Prostate gland (tissue), 2 donors: ENCODE results near the gene TEKT3. TPM values are rescaled to one million over a fixed set of nuclear protein-coding genes. Genes with fewer than 3 reads are reported as not detected.

Experiments
- DNase-seq: peaks from one replicate; pipeline ENCODE4 v3.0.0-alpha.2; 2019; ENCODE audit warnings: low spot score
- H3K27ac ChIP-seq, 2 donors: fragments of 200-600 bp; sonication (generic); 2 replicates each; pipeline ENCODE4 v1.5.1; 2017 to 2019
- H3K27me3 ChIP-seq: fragments of 200-600 bp; sonication (generic); replicated peaks from 2 replicates; pipeline ENCODE4 v1.5.1; 2019; ENCODE audit not compliant: insufficient read depth
- H3K36me3 ChIP-seq, 2 donors: fragments of 200-600 bp; sonication (generic); 1 replicate in 1 of 2; 2 replicates in 1 of 2; pipeline versions ENCODE4 v1.5.1 to v1.8.1; 2017 to 2019
- H3K4me1 ChIP-seq: fragments of 200-600 bp; sonication (generic); replicated peaks from 2 replicates; pipeline ENCODE4 v1.5.1; 2019
- H3K4me3 ChIP-seq, 2 donors: fragments of 200-600 bp; sonication (generic); 2 replicates each; pipeline ENCODE4 v1.5.1; 2017 to 2019
- H3K9me3 ChIP-seq: fragments of 200-600 bp; sonication (generic); 2 replicates; pipeline ENCODE4 v1.5.1; 2017
- POLR2A ChIP-seq: fragments of 450-650 bp; IDR thresholded peaks from one replicate; pipeline ENCODE4 v1.6.1; 2016; ENCODE audit warnings: antibody characterized with exemption, mild to moderate bottlenecking
- POLR2AphosphoS5 ChIP-seq: sonication (generic); formaldehyde crosslinking; IDR thresholded peaks from one replicate; pipeline ENCODE4 v1.6.1; 2017; ENCODE audit warnings: antibody characterized with exemption
- WGBS: methylation state at CpG from one replicate; pipeline ENCODE4 v1.1.5; 2018; 5-methylcytosine and 5-hydroxymethylcytosine counted together
- intact Hi-C: fragments of 100-400 bp; cut with DNase I; formaldehyde crosslinking; loops from one replicate; pipeline ENCODE4 v1.14.2; 2022
- total RNA-seq, 2 donors: library from RNA; depleted of rRNA; stranded (reverse); fragments of >200 nt; gene quantifications; one replicate each; pipeline ENCODE4 v1.1.0, GENCODE V29; 2016
- TF ChIP-seq, protein P1 (sequence below), 4 experiments: fragments of 200-600 bp in 2 of 4; fragments of 450-650 bp in 2 of 4; sonication (generic) in 2 of 4; IDR thresholded peaks; 1 replicate in 3 of 4; 2 replicates in 1 of 4; pipeline ENCODE4 v1.5.1; 2016 to 2019; ENCODE audit warnings: antibody characterized with exemption in 4 of 4, mild to moderate bottlenecking in 2 of 4, moderate library complexity in 2 of 4

The TEKT3 gene
- total RNA-seq, 2 donors from 2014 or later, result 3.2 TPM; not detected in 1

- WGBS, result 89% methylated on average over 5 of the region's 5 CpGs
- no peak for DNase-seq
- no peak overlapping the region for H3K27ac ChIP-seq
- intact Hi-C loops, result no loop called here
- H3K36me3 ChIP-seq, result no peaks in the 10 kb centered on the region
- no peaks in the 10 kb centered on the region for H3K9me3 ChIP-seq
- H3K4me3 ChIP-seq, result no peak overlapping the region
- no peaks in the 10 kb centered on the region for H3K4me1 ChIP-seq
- no peak for TF ChIP-seq POLR2AphosphoS5
- no peak for TF ChIP-seq POLR2A
- TF ChIP-seq, protein P1, sequence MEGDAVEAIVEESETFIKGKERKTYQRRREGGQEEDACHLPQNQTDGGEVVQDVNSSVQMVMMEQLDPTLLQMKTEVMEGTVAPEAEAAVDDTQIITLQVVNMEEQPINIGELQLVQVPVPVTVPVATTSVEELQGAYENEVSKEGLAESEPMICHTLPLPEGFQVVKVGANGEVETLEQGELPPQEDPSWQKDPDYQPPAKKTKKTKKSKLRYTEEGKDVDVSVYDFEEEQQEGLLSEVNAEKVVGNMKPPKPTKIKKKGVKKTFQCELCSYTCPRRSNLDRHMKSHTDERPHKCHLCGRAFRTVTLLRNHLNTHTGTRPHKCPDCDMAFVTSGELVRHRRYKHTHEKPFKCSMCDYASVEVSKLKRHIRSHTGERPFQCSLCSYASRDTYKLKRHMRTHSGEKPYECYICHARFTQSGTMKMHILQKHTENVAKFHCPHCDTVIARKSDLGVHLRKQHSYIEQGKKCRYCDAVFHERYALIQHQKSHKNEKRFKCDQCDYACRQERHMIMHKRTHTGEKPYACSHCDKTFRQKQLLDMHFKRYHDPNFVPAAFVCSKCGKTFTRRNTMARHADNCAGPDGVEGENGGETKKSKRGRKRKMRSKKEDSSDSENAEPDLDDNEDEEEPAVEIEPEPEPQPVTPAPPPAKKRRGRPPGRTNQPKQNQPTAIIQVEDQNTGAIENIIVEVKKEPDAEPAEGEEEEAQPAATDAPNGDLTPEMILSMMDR (IDR thresholded peaks at IDR 0.05), result no peak
- H3K27me3 ChIP-seq, result no peaks in the 10 kb centered on the region
These were observed 43.2 kb downstream of the TEKT3 start for GRCh38 chr17:15298176-15298575.

DNA sequence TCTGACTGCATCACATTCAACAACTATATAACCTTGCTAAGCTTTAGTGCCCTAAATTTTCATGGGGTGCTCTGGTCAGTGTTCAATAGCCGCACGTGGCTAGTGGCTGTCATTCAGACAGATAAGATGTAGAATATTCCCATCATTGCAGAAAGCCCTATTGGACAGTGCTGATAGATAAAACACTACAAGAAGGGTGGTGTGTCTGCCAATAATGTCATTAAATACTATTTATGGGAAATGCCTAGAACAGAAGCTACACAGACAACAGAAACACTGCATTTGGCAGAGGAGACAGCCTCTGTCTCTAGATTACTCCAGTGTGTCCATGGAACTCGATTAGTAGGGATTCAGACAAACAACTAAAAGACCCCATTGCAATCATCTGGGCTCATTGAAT lies 47.8 kb downstream of the TEKT3 start:
- Histone ChIP-seq H3K36me3 (no peaks in the 10 kb centered on the region), H3K4me1 (no peaks in the 10 kb centered on the region), H3K27me3 (no peaks in the 10 kb centered on the region), H3K4me3 (no peak overlapping the region), H3K27ac (no peak overlapping the region), H3K9me3 (no peaks in the 10 kb centered on the region)
- TF ChIP-seq, protein P1 (IDR thresholded peaks at IDR 0.05), result no peak
- TF ChIP-seq POLR2AphosphoS5, result no peak
- no peak for TF ChIP-seq POLR2A
- intact Hi-C loops, result no loop called here
- 80% methylated on average over 3 of the region's 3 CpGs for WGBS
- no peak for DNase-seq

DNA sequence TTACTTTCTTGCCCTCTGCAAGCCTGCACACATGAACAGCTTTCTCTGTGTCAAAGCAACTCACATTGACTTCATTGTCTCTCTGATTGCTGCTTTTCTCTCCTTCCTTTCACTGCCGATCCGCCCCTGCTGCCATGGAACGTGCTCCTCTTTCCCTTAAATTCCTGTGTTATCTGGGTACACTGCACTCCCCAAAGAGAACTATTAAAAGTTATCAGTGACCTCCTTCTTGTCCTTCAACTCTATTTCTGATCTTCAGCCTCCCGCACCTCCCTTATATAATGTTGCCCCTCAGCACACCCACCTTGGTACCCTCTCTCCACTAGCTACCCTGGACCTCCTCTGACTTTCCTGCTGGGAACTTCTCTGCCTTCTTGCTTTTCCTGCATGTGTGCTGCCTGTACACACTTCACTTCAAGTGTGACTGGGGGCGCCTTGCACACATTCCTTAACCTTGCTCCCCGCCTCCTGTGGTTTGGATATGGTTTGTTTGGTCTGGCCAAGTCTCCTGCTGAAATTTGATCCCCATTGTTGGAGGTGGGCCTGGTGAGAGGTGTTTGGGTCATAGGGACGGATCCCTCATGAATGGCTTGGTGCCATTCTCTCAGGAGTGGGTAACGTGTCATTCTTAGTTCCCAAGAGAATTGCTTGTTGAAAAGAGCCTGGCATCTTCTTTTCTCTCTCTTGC lies 49.6 kb downstream of the TEKT3 start:
- Histone ChIP-seq H3K4me3 (no peak overlapping the region), H3K27me3 (no peaks in the 10 kb centered on the region), H3K9me3 (no peaks in the 10 kb centered on the region), H3K4me1 (no peaks in the 10 kb centered on the region), H3K27ac (no peak overlapping the region), H3K36me3 (no peaks in the 10 kb centered on the region)
- intact Hi-C loops, result no loop called here
- 51% methylated on average over 8 of the region's 8 CpGs for WGBS
- TF ChIP-seq, protein P1 (IDR thresholded peaks at IDR 0.05), result no peak
- TF ChIP-seq POLR2A (no peak), POLR2AphosphoS5 (no peak)
- no peak for DNase-seq

- Histone ChIP-seq H3K4me1 (no peaks in the 10 kb centered on the region), H3K9me3 (no peaks in the 10 kb centered on the region), H3K4me3 (no peak overlapping the region), H3K27ac (no peak overlapping the region), H3K27me3 (no peaks in the 10 kb centered on the region), H3K36me3 (no peaks in the 10 kb centered on the region)
- TF ChIP-seq POLR2AphosphoS5, result no peak
- TF ChIP-seq, protein P1 (IDR thresholded peaks at IDR 0.05), result no peak
- no peak for TF ChIP-seq POLR2A
- intact Hi-C loops, result no loop called here
- 84% methylated on average over 6 of the region's 6 CpGs for WGBS
- DNase-seq, result no peak
These were observed 50.8 kb downstream of the TEKT3 start for GRCh38 chr17:15290605-15291004.
